Neutrophil (primary cell): ENCODE results near the gene KCNG4.

Experiments
- H3K27ac ChIP-seq: fragments of 200-600 bp; sonication (generic); 2 replicates; pipeline ENCODE4 v1.5.1; 2016; ENCODE audit warnings: mild to moderate bottlenecking, moderate library complexity
- H3K27me3 ChIP-seq: fragments of 200-600 bp; sonication (generic); 2 replicates; pipeline ENCODE4 v1.6.0; 2016; ENCODE audit warnings: mild to moderate bottlenecking
- H3K36me3 ChIP-seq: fragments of 200-600 bp; sonication (generic); 2 replicates; pipeline ENCODE4 v1.5.1; 2017
- H3K4me1 ChIP-seq, 2 experiments: fragments of 200-600 bp in 1 of 2; sonication (generic) in 1 of 2; 1 replicate in 1 of 2; 2 replicates in 1 of 2; pipeline versions ENCODE4 v1.5.1 to v1.6.1; 2013 to 2016; ENCODE audit warnings: low read depth in 1 of 2, low read length in 1 of 2, mild to moderate bottlenecking in 1 of 2, moderate library complexity in 1 of 2; ENCODE audit not compliant: control insufficient read depth in 1 of 2, insufficient read depth in 1 of 2
- H3K4me3 ChIP-seq, 2 experiments: fragments of 200-600 bp in 1 of 2; sonication (generic) in 1 of 2; 1 replicate in 1 of 2; 2 replicates in 1 of 2; pipeline ENCODE4 v1.5.1; 2013 to 2016; ENCODE audit warnings: low read depth in 1 of 2, low read length in 1 of 2, mild to moderate bottlenecking in 1 of 2, moderate library complexity in 1 of 2
- H3K9me3 ChIP-seq: fragments of 200-600 bp; sonication (generic); 2 replicates; pipeline ENCODE4 v1.5.1; 2016
- CTCF ChIP-seq: fragments of 200-600 bp; sonication (generic); IDR thresholded peaks from 2 replicates; pipeline ENCODE4 v1.5.1; 2016; ENCODE audit warnings: antibody characterized with exemption

Gene KCNG4

GRCh38 chr16:84232060-84232459 lies 7.8 kb downstream of the KCNG4 start:
- no peak overlapping the region for H3K27ac ChIP-seq
- no peaks in the 10 kb centered on the region for H3K9me3 ChIP-seq
- H3K36me3 ChIP-seq = no peaks in the 10 kb centered on the region
- H3K27me3 ChIP-seq = peaks cover 43% of the 10 kb centered on the region
- TF ChIP-seq CTCF = no peak
- H3K4me1 ChIP-seq = no peaks in the 10 kb centered on the region
- no peak overlapping the region for H3K4me3 ChIP-seq

DNA sequence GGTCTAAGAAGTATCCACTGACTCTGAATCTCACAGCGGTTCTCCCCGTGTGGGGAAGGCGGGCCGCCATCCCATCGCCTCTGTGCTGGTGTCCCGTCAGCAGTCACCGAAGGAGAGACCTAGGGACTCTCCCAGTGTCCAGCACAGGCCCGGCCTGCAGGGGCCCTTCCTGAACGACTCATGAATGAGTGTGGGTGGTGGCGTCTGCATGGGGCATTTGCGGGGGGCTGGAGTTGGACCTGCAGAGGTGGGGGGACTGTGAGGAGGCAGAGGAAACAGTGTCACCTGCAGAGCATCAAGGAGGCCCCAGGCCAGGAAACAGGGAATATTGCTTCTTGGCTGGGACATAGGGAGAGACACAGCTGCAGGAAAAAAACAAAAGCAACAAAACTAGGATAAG lies 10.3 kb downstream of the KCNG4 start:
- peaks cover 39% of the 10 kb centered on the region for H3K27me3 ChIP-seq
- no peak overlapping the region for H3K27ac ChIP-seq
- H3K4me1 ChIP-seq = no peaks in the 10 kb centered on the region
- H3K36me3 ChIP-seq = no peaks in the 10 kb centered on the region
- H3K4me3 ChIP-seq = no peak overlapping the region
- H3K9me3 ChIP-seq = no peaks in the 10 kb centered on the region
- no peak for TF ChIP-seq CTCF

DNA sequence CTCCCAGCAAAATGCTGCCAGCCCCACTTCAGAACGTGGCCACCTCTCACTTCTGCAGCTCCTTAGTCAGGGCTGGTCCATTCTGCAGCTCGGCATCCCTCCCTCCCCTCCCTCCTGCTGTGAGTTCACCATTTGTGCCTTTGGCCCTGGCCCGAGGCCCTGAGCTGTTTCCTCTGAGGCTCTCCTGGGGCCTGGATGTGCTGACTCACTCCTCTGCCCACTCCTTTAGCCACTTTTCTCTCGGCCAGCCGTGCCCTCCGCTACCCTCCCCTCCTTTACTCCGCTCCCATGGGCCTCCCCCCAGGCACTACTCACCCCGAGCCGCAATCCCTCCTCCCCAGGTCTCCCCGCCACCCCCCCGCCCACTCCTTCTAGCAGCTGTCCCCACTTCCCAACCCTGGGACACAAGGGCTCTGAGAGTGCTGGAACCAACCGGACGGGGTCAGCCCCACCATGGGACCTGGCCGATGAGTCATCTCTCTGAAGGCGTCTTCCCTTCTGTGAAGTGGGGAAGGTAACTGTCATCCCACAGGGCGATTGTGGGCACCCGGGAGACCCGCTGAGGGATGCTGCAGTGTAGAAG lies 11.5 kb downstream of the KCNG4 start:
- Histone ChIP-seq H3K9me3 (no peaks in the 10 kb centered on the region), H3K27me3 (peaks cover 30% of the 10 kb centered on the region), H3K4me3 (no peak overlapping the region), H3K27ac (no peak overlapping the region), H3K4me1 (no peaks in the 10 kb centered on the region), H3K36me3 (no peaks in the 10 kb centered on the region)
- TF ChIP-seq CTCF = no peak

DNA sequence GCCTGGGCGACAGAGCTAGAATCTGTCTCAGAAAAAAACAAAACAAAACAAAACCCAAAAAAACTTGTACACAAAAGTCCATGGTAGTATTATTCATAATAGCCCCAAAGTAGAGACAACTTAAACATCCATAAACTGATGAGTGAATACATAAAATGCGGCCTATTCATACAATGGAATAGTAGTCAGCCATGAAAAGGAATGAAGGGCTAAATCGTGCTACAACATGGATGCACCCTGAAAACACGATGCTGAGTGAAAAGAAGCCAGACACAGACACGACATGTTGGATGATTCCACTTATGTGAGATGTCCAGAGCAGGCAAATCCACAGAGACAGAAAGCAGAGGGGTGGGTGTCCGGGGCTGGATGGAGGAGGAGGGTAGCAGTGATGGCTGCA lies 12.3 kb downstream of the KCNG4 start:
- Histone ChIP-seq H3K27ac (no peak overlapping the region), H3K4me3 (no peak overlapping the region), H3K4me1 (no peaks in the 10 kb centered on the region), H3K36me3 (no peaks in the 10 kb centered on the region), H3K9me3 (no peaks in the 10 kb centered on the region), H3K27me3 (peaks cover 25% of the 10 kb centered on the region)
- TF ChIP-seq CTCF = no peak

GRCh38 chr16:84226026-84226425 lies 13.8 kb downstream of the KCNG4 start:
- Histone ChIP-seq H3K27ac (no peak overlapping the region), H3K36me3 (no peaks in the 10 kb centered on the region), H3K9me3 (no peaks in the 10 kb centered on the region), H3K27me3 (peaks cover 18% of the 10 kb centered on the region), H3K4me3 (no peak overlapping the region), H3K4me1 (no peaks in the 10 kb centered on the region)
- no peak for TF ChIP-seq CTCF

DNA sequence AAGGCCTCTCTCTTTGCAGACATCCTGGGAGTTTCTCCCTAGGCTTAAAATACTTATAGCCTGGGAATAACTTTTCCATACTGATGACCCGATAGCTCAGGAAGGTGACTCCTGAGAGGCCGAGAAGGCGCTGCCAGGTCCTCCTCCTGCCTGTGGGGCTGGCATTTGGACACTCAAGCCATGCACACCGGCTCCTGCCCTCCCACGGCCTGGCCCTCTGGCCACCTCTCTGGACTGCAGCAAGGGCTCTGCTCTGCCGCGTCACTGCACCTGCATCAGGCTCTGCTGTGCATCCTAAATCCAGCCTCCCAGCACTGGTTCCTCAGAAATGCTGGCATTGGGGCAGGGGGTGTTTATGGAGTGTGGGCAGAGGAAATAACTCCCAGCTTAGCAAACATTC lies 14.2 kb downstream of the KCNG4 start:
- Histone ChIP-seq H3K4me3 (no peak overlapping the region), H3K27me3 (peaks cover 14% of the 10 kb centered on the region), H3K9me3 (no peaks in the 10 kb centered on the region), H3K4me1 (no peaks in the 10 kb centered on the region), H3K36me3 (no peaks in the 10 kb centered on the region), H3K27ac (no peak overlapping the region)
- TF ChIP-seq CTCF = no peak
